ENCODE results near the gene OSBPL6. TPM values are rescaled to one million over a fixed set of nuclear protein-coding genes. Genes with fewer than 3 reads are reported as not detected.

Gene OSBPL6
- total and polyA plus RNA-seq, 9 of the 15 experiments (the other 6 are each of a cell fraction or from before 2014, with no cell fraction given) = 3.4 to 12.7 (median 9.3) TPM

GRCh38 chr2:178366412-178366811 is 172.1 kb downstream of the OSBPL6 start:
- no peak for FAIRE-seq
- Histone ChIP-seq H3K27me3 (ENCODE audit: control insufficient read depth in 2 of 2, insufficient read depth in 2 of 2, low read length in 2 of 2) (no peaks in the 10 kb centered on the region; a peak in 1 of 5 replicates), H3K27ac (ENCODE audit: extremely low read depth, low read depth, low read length) (no peak overlapping the region), H3K4me1 (replicated peaks in 1 of 2; ENCODE audit: control insufficient read depth in 2 of 2, insufficient read depth in 2 of 2, low read length in 2 of 2) (no peaks in the 10 kb centered on the region), H3K9me1 (ENCODE audit: control insufficient read depth, insufficient read depth, low read length) (no peaks in the 10 kb centered on the region), H3K79me2 (ENCODE audit: control insufficient read depth, insufficient read depth, low read length) (no peaks in the 10 kb centered on the region), H4K20me1 (replicated peaks; ENCODE audit: control insufficient read depth, insufficient read depth, low read length) (no peaks in the 10 kb centered on the region), H3K9me3 (replicated peaks; ENCODE audit: control insufficient read depth, insufficient read depth, low read depth, low read length) (no peaks in the 10 kb centered on the region), H3K9ac (ENCODE audit: insufficient read depth in 1 of 2, low read depth in 2 of 2, low read length in 2 of 2) (no peak overlapping the region), H3K4me3 (no peak overlapping the region), H3K36me3 (ENCODE audit: control insufficient read depth, insufficient read depth, low read length) (no peaks in the 10 kb centered on the region), H3K4me2 (ENCODE audit: insufficient read depth, low read length) (no peak overlapping the region), H2AFZ (ENCODE audit: low read depth, low read length) (no peak overlapping the region)
- no peak for DNase-seq (ENCODE audit: extremely low read depth in 1 of 4, low spot score in 3 of 4)
- in situ Hi-C loops (cut with MboI) = no loop called here
- ChIA-PET CTCF (ENCODE audit: low intra/inter-chr PET ratio) (no interaction called here), POLR2A (no interaction called here)
- BruUV-seq (replicated peaks) = no TSS peak
- no peak for ATAC-seq
- WGBS (ENCODE audit: insufficient coverage, low coverage, missing lambda C conversion rate) = 26% methylated on average over 4 of the region's 4 CpGs
- intact Hi-C loops (cut with micrococcal nuclease) = no loop called here
- no peak for TF ChIP-seq TSC22D4 (tag; IDR thresholded peaks at IDR 0.05)
- no peak for TF ChIP-seq CTCFL (IDR thresholded peaks at IDR 0.05; ENCODE audit: borderline replicate concordance, insufficient read depth, low read depth, low read length, poor library complexity, severe bottlenecking)
- no peak for TF ChIP-seq E2F6 (IDR thresholded peaks at IDR 0.05; ENCODE audit: borderline replicate concordance in 1 of 2, extremely low read depth in 1 of 2, insufficient read depth in 1 of 2, insufficient read length in 1 of 2, low read depth in 1 of 2, low read length in 1 of 2, poor library complexity in 1 of 2, severe bottlenecking in 1 of 2)
- no peak for TF ChIP-seq ZNF395 (CRISPR knock-in tag; IDR thresholded peaks at IDR 0.05)
